NOMO-1 treated with DMSO at 0.1 percent for 48 hours (cell line): ENCODE measurements around the gene MARCKSL1.
A peak's percentile ranks its signal among the peaks of the same experiment; 100 is the strongest.
"Not testable (repeated sequence)": the region's sequence is repeated elsewhere in the genome, so short reads cannot be mapped to it uniquely, and the experiment has no call there.

Experiments
- DNase-seq: peaks from one replicate; lab custom pipeline; 2025; ENCODE audit not compliant: unreplicated experiment; lab: John Stamatoyannopoulos, UW

Gene MARCKSL1

DNA sequence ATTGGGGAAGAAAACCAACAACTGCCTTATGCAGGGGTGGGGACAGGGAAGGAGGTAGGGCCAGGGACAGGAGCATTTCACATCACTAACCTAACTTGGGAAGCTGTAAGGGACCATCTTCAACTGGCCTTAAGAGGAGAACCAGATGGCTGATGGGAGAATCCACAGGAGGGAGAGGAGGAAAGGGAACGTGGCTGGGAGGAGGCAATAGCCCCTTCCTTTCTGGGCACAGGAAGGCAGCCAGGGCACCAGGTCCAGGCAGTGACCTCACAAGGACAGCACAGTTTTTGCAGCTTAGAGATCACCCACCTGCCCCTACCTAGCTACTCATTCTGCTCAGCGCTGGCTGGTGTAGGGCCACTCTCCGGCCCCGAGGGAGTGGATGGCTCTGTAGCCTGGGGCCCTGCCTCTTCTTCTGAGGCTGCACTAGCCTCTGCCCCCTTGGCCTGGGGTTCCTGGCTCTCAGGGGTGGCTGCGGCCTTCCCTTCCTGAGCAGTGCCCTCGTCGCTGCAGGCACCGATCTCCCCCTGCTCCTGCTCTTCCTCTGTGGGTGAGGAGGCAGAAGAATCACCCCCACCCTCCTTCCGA is 1.7 kb downstream of the MARCKSL1 start:
- DNase-seq: no peak

DNA sequence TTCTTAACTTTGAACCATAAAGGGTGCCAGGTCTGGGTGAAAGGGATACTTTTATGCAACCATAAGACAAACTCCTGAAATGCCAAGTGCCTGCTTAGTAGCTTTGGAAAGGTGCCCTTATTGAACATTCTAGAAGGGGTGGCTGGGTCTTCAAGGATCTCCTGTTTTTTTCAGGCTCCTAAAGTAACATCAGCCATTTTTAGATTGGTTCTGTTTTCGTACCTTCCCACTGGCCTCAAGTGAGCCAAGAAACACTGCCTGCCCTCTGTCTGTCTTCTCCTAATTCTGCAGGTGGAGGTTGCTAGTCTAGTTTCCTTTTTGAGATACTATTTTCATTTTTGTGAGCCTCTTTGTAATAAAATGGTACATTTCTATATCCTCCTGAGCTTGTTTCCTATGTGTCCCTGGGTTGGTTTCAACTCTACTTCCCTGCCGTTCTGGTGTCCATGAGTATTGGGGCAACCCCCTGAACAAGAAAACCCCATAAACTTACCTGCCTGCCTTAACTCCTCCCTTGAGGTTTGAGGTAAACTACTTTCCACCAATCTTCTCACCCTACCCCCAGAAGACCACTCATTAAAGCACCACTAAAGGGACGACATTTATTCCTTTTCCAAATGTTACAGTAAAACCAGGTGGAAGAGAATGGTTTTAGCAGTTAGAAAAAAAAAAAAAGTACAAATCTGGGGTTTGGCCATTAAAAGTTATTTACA is 2.6 kb downstream of the MARCKSL1 start:
- DNase-seq: no peak

DNA sequence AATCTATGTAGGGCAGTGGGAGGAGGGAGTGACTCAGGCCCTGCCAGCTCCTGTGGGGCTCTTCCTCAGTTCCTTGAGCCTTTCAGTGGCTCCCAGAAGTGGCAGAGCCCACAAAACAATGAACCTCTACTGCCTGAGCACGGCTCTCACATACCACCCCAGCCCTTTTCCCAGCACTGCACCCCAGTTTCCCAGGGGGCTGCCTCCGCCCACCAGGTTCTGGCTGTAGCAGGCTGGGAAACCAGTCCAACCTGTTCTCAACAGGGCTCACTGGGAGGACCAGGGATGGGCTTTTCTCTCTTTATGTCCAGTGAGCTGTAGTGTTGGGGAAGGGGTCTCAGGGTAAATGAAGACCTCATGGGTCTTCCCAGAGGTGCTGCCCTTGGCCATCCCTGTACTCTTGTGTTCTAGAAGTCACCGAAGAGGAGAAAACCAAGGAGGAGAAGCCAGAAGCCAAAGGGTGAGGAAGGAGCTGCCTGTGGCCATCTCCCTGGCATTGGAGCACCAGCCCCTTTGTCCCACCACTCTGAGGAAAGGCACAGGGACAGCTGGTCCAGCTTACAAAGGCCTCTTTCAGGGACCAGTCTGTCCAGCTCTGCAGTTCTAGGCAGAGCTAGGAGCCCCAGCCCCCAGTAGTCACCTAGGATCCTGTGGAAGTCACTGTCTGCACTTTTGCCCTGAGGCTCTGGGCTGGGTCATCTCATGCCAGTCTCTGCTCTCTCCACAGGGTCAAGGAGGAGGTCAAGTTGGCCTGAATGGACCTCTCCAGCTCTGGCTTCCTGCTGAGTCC is 3.5 kb downstream of the MARCKSL1 start:
- no peak for DNase-seq

DNA sequence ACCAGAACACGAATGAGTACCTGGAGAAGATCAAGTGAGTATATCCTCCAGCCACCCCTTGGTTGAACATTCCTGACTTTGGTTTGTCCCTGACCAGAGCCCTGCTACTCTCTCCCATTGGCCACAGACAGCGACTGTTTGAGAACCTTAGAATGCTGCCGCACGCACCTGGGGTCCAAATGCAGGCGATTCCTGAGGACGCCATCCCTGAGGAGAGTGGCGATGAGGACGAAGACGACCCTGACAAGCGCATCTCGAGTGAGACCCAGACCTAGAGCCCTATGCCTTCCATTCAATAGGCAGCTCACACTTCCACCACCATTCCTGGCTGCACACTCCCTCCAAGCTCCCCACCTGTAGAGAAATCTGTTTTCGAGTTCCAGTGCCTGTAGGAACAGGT is 4.5 kb downstream of the MARCKSL1 start:
- no peak for DNase-seq

DNA sequence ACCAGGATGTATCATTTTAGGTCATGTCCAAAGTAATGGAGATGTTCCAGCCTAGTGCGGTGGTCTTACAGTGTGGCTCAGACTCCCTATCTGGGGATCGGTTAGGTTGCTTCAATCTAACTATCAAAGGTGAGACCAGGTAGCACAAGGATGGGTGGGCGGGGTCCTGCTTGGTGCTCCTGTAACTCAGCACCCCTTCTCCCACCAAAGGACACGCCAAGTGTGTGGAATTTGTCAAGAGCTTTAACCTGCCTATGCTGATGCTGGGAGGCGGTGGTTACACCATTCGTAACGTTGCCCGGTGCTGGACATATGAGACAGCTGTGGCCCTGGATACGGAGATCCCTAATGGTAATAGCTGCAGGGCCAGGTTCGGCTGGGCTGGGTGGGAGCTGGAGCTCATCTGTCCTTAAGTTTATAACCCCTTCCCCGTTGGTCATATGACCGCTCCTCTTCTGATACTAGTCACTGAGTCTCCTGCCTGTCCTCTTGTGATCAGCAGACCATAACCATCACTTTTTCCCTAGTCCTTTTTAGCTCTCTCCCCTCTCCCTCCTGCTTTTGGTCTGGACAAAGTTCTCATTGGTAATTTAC is 5.4 kb downstream of the MARCKSL1 start:
- no peak for DNase-seq

DNA sequence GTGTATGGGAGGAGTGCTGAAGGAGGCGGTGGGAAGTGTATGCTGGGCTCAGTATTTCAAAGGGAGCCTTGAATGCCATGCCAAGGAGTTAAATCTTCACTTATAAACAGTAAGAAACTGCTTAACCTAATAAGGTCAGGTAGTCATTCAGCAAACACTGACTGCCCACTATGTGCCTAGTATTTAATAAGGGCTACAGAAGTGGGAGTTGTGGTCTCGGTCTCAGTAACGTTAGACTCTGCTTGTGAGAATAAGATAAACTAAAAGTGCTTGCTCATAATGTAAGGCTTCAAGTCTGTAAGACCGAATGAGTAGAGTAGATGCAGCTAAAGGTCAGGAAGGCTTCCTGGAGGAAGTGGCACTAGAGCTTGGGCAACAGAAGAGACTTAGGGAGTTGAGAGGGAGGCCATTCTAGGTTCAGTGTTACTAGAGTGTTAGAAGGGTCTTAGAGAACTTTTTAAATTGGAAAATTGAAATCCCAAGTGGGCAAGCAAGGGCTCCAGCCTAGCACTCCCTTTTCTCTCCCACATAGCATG is 6.0 kb downstream of the MARCKSL1 start:
- no peak for DNase-seq

DNA sequence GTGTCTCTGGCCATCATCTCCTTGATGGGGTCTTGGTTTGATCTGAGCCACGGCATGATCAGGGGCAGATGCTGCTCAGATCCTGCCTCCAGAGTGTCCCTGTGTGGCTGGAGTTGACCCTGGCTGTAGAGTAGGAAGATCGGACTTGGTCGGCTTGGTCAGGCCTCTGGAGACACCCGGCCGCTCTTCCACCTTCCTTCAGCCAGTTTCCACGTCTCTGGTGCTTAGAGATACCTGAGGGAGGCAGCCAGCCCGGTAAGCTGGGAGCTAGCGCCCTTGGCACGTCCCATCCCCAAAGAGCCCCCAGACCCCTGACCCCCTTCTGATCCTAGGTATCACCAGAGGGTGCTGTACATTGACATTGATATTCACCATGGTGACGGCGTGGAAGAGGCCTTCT is 8.8 kb downstream of the MARCKSL1 start:
- DNase-seq: no peak

DNA sequence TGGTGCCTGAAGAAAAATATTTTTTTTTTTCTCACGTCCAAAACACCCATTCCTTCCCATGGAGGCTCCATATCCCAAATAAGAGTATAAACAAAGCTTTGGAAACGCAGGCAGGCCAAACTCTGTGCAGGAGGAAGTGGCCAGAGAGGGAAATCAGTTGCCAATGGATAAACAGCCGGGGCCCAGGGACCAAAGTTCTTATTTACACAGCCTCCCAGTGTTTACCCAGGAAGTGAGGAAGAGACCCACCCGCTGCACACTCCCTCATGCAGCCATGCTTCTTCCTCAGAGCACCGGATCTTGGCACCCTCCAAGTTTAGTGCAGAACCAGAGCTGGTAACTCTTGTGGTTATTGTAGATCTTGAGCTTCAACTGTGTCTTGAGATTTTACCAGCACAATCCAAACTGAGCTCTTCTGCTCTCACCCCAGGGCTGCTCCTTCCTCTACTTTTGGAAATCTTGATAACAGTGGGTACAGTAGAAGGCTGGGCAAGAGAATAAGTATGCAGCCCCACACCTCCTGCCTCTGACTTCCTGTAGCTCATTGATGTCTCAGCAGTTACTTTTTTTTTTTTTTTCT is 14.2 kb downstream of the MARCKSL1 start:
- DNase-seq: no peak

DNA sequence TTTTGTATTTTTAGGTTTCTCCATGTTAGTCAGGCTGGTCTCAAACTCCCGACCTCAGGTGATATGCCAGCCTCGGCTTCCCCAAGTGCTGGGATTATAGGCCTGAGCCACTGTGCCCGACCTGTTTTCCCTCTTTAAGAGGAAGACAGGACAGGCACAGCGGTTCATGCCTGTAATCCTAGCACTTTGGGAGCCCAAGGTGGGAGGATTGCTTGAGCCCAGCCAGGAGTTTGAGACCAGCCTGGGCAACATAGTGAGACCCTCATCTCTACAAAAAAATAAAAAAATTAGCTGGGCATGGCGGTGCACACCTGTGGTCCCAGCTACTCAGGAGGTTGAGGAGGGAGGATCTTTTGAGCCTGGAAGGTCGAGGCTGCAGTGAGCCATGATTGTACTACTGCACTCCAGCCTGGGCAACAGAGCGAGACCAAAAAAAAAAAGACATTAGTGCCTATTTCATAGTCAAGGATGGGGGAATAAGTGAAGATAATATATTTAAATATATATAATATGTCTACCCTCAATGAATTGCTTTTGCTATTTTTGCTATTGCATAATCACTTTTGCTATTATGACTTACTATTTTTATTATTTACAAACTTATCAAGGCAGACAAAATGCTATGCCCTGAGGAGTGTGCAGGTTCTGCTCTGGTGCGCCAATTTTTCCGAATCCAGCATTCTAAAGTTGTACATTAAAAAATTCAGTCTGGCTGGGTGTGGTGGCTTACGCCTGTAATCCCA is 17.7 kb downstream of the MARCKSL1 start:
- DNase-seq: no peak

DNA sequence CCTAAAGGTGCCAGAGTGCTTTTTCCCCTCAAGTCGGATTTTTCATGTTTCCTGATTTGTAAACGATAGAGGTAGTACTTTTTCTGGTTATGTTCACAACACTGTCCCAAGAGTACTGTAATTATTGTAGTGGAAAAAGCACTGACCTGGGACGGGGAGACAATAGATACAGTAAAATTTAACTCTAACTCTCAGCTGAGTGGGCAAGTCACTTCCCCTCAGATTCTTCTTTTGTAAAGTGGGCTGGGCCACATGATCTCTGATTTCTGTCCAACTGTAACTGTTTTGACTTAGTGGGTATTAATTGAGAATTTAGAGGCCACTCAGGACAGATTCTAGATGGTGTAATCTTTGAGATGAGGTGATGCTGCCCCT is 19.1 kb downstream of the MARCKSL1 start:
- no peak for DNase-seq

DNA sequence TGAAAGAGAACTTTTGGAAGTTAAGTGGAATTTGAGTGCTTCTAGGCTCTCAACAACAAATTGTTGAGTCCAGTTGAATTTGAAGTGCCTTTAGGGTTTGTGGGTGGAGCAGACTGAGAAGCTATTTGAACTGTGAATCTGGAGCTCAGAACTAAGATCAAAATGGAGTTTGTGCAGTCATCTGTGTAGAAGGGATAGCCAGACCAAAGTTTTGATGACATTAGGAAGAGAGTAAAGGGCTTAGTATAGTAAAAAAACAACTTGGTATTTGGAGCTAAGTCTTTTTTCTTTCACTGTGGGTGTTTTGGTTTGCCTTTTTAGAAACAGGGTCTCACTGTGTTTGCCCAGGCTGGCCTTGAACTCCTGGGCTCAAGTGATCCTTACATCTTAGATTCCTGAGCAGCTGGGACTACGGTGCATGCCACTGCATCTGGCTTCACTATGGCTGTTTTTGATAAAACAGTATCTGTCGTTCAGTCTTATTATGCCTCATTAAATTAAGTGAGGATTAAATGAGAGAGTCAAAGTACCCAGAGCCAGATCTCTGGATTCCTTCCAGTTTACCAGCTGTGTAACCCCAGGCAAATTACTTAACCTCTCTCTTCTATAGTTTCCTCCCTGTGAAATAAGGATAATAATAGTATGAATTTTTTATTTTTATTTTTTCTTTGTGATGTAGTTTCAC is 24.2 kb downstream of the MARCKSL1 start:
- DNase-seq: no peak

DNA sequence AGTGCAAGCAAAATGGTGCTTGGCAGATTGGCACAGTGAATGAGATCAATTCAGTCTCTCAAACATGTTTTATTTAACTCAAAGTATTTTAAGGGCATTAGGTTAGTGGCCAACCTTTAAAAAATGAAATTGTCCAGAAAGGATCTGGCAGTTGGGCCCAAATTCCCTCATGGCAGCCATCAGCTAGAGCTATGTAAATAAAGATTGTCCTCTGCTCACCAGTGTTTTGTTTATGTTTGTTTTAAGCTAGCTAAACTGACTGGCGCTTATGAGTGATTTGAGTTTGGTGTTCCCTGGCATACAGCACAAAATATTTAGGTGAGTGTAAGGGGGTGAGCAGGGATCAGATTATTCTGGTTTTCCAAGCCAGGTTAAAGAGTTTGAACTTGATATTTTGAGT is 26.1 kb downstream of the MARCKSL1 start:
- DNase-seq: no peak

DNA sequence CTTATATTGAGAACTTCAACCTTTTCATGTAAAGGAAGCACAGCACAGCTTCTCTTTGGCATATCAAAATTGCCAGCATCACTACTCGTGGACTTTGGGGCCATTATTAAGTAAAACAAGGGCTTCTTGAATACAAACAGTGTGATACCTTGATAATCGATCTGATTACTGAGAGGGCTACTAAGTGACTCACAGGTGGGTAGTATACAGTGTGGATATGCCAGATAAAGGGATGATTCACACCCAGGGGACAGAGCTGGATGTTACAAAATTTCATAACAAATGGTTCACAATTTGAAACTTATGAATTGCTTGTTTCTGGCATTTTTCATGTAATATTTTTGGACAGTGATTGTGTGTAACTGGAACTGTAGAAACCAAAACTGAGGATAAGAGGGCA is 28.7 kb downstream of the MARCKSL1 start:
- no peak for DNase-seq

DNA sequence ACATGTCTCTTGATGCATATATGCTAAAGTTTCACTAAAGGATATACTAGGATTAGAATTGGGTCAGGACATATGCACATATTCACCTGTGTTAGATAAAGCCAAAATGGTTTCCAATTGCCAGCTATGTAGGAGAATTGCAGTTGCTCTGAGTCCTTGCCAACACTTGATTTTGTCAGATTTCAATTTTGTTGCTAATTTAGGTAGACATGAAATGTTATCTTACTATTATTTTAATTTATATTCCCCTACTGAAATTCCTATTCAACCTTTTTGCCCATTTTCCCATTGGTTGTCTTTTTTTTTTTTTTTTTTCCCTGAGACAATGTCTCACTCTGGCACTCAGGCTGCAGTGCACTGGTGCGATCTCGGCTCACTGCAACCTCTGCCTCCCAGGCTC is 30.7 kb downstream of the MARCKSL1 start:
- no peak for DNase-seq

DNA sequence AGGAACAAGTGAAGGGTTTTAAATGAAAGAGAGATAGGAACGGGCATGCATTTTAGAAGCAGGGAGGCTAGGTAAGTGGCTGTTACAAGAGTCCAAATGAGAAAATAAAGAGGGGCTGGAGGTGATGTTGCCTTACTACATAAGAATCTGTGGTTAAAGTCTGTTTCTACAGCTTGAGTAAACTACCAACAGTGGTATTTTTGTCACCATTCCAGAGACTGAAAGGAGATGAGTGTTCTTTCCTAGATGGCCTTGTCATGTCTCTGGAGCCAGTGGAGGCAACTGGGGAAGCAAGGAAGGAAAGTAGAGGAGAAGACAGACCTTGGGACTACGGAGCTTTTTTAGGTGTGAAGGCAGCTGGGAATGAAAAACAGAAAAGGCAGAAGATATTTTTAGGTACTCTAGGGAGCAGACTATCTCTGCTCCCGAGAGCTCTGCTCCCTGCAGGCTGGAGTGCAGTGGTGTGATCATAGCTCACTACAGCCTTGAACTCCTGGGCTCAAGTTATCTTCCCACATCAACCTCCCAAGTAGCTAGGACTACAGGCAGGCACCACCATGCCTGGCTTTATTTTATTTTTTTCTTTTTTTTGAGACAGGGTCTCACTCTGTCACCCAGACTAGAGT is 31.9 kb downstream of the MARCKSL1 start:
- DNase-seq: no peak

DNA sequence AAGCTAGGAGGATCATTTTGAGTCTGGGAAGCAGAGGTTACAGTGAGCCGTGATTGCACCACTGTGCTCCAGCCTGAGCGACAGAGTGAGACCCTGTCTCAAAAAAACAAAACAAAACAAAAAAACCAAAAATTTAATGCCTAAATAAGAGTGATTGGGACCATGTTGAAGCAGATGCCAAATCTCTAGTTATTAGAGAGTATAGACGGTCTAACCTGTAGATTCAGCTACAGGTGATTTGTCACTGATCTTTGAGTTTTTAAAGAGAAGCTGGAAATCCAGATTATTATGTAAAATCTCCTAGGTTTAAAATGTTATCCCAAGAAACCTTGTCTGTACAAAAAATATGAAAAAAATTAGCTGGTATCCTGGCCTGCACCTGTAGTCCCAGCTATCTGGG is 32.7 kb downstream of the MARCKSL1 start:
- DNase-seq: no peak

DNA sequence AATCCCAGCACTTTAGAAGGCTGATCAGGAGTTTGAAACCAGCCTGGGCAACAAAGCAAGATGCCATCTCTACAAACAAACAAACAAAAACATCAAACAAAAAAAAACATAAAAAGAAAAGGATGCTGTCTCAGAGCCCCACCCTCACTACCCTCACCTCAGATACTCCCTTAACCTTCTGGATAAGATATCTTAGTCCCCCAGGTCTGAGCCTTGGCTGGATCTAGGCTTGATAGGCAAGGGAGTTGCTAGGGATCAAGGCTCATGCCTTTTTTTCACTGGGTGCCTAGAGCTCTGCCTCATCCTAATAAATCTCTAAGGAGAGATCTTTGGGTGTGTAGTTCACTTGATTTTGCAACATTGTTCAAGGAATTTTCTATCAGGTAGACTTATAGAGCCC is 36.7 kb downstream of the MARCKSL1 start:
- no peak for DNase-seq

DNA sequence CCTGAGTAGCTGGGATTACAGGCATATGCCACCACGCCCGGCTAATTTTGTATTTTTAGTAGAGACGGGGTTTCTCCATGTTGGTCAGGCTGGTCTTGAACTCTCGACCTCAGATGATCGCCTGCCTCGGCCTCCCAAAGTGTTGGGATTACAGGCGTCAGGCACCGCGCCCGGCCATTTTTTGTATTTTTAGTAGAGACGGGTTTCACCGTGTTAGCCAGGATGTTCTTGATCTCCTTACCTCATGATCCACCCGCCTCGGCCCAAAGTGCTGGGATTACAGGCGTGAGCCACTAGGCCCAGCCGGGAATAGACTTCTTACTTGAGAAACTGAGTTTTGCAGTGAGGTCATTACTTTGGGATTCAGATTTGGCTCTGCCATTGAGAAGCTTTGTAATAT is 37.8 kb downstream of the MARCKSL1 start:
- not testable (repeated sequence) for DNase-seq

DNA sequence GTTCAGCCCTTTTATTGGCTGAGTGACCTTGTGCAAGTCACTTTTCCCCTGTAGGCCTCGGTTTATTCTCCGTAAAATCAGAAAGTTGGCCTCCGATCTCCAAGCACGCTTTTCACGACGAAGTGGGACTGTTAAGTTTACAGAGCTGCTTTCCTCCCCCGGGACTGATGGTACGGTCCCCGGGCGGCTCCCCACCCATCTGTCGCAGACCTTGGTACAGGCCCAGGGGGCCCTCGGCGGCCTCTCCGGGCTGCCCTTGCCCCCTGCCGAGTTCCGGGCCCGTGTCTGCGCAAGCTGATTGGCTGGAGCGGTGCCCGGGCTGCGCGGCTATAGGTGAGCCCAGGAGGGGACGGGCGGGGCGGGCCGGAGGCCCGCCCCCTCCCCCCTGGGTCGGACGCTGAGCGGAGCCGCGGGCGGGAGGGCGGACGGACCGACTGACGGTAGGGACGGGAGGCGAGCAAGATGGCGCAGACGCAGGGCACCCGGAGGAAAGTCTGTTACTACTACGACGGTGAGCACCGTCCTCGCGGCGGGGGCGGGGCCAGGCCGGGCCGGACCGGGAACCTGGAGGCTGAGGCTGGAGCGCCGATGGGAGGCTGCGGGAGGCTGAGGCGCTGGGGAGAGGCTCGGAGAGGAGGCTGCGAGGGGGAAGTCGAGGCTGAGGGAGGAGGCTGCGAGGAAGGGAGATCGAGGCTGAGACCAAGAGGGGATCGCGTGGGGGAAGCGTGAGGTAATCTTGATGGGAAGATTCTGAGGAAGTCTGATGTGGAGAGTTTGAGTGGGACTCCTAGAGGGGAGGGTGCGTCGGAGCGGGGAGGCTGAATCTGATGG is 44.1 kb downstream of the MARCKSL1 start, which contains the start of gene HDAC1:
TSS of gene HDAC1 (plus strand) at position 376 of the 831 bp plus-strand sequence. CDS start at position 463, 87 bp downstream.
- DNase-seq: peak; percentile 97
